ENCODE measurements around the gene CRHR1.

DNA sequence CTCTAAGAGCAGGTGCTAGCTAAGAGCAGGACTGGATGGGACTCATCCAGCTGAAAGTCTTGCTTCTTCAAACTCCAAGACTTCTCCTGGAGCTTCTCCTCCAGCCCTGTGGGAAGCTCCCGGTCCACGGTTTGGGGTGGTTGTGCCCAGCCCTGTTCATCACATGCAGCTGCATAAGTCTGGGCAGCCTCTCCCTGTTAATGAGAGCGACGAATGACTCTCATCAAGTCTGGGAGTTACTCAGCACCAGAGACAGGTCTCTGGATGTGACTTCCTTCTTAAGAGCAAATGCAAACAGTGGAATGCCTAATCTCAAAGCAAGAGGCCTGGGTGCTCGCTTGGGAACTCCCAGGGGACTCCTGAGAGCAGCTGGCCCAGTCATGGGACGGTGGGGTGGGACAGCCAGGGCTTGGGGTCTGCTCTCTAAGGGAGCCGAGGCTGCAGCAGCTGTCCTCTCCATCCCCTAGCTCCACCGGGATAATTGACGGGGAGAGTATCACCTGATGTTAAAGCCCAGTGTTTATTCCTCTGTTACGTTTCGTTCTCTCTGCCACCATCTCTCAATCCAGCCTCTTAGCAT lies 35.3 kb upstream of the CRHR1 start:
- no peak for TF ChIP-seq EZH2phosphoT487 (IDR thresholded peaks at IDR 0.05; ENCODE audit: low read length)
- TF ChIP-seq, protein P1, sequence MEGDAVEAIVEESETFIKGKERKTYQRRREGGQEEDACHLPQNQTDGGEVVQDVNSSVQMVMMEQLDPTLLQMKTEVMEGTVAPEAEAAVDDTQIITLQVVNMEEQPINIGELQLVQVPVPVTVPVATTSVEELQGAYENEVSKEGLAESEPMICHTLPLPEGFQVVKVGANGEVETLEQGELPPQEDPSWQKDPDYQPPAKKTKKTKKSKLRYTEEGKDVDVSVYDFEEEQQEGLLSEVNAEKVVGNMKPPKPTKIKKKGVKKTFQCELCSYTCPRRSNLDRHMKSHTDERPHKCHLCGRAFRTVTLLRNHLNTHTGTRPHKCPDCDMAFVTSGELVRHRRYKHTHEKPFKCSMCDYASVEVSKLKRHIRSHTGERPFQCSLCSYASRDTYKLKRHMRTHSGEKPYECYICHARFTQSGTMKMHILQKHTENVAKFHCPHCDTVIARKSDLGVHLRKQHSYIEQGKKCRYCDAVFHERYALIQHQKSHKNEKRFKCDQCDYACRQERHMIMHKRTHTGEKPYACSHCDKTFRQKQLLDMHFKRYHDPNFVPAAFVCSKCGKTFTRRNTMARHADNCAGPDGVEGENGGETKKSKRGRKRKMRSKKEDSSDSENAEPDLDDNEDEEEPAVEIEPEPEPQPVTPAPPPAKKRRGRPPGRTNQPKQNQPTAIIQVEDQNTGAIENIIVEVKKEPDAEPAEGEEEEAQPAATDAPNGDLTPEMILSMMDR (IDR thresholded peaks at IDR 0.05; ENCODE audit: low read length): no peak
- TF ChIP-seq EZH2 (optimal IDR thresholded peaks at IDR 0.05; ENCODE audit: low read depth, low read length): no peak
